Stimulated activated CD4-positive, alpha-beta T cell treated with anti-CD3 and anti-CD28 coated beads, Interleukin-4, amount 100 ng/mL, for 1 hour (primary cell): ENCODE data around the gene SNRNP27.
"Not testable (repeated sequence)": the region's sequence is repeated elsewhere in the genome, so short reads cannot be mapped to it uniquely, and the experiment has no call there.

Source experiments
- DNase-seq: peaks from one replicate; pipeline ENCODE4 v3.0.0-alpha.2; 2020

The SNRNP27 gene

GRCh38 chr2:69893684-69894551 lies at the start of gene SNRNP27:
Gene SNRNP27 (plus strand): TSS chr2:69893956. CDS start chr2:69893985, 29 bp downstream.
- DNase-seq: peak; percentile 79

GRCh38 chr2:69843993-69844392 lies 49.8 kb upstream of the SNRNP27 start:
- no peak for DNase-seq

GRCh38 chr2:69844560-69844959 lies 49.2 kb upstream of the SNRNP27 start:
- DNase-seq: no peak

- no peak for DNase-seq
Measured at GRCh38 chr2:69846182-69847067, 47.3 kb upstream of the SNRNP27 start.

GRCh38 chr2:69847068-69847828 lies 46.5 kb upstream of the SNRNP27 start:
- DNase-seq: no peak

GRCh38 chr2:69848186-69848790 lies 45.5 kb upstream of the SNRNP27 start:
- no peak for DNase-seq

GRCh38 chr2:69858261-69858660 lies 35.5 kb upstream of the SNRNP27 start:
- DNase-seq: no peak

GRCh38 chr2:69863298-69863697 lies 30.5 kb upstream of the SNRNP27 start:
- no peak for DNase-seq

GRCh38 chr2:69888451-69888850 lies 5.3 kb upstream of the SNRNP27 start:
- DNase-seq: no peak

GRCh38 chr2:69889302-69889701 lies 4.5 kb upstream of the SNRNP27 start:
- DNase-seq: no peak

- DNase-seq: no peak
Measured at GRCh38 chr2:69890881-69891280, 2.9 kb upstream of the SNRNP27 start.

- not testable (repeated sequence) for DNase-seq
Measured at GRCh38 chr2:69892838-69893424, 825 bp upstream of the SNRNP27 start.

GRCh38 chr2:69894737-69895136 lies 981 bp downstream of the SNRNP27 start:
- not testable (repeated sequence) for DNase-seq

GRCh38 chr2:69902213-69902922 lies 8.6 kb downstream of the SNRNP27 start:
- no peak for DNase-seq

- DNase-seq: no peak
Measured at GRCh38 chr2:69907216-69907615, 13.5 kb downstream of the SNRNP27 start.

- DNase-seq: no peak
Measured at GRCh38 chr2:69911985-69912563, 18.3 kb downstream of the SNRNP27 start.

- no peak for DNase-seq
Measured at GRCh38 chr2:69914164-69914949, 20.6 kb downstream of the SNRNP27 start.

- peak; percentile 99 for DNase-seq
Measured at GRCh38 chr2:69914950-69915945, 21.5 kb downstream of the SNRNP27 start, which contains the start of gene MXD1. Gene MXD1 (plus strand): TSS chr2:69915109. CDS start chr2:69915331, 222 bp downstream.

- no peak for DNase-seq
Measured at GRCh38 chr2:69916106-69916505, 22.4 kb downstream of the SNRNP27 start.
